Fibroblast of pulmonary artery (primary cell): Measurements from ENCODE around the gene EIF3D.

Source experiments
- DNase-seq: peaks from one replicate; pipeline ENCODE4 v3.0.0-alpha.2; 2010; ENCODE audit warnings: low read depth
- H3K4me3 ChIP-seq: replicated peaks from 2 replicates; pipeline ENCODE4 v1.5.1; 2011; ENCODE audit warnings: low read depth, mild to moderate bottlenecking, control low read depth, low read length, moderate library complexity
- TF ChIP-seq, protein P1 (sequence below): IDR thresholded peaks from 2 replicates; pipeline ENCODE4 v1.5.1; 2011; ENCODE audit warnings: mild to moderate bottlenecking, control low read depth, low read length, inconsistent platforms; ENCODE audit errors: missing control alignments

EIF3D gene

DNA sequence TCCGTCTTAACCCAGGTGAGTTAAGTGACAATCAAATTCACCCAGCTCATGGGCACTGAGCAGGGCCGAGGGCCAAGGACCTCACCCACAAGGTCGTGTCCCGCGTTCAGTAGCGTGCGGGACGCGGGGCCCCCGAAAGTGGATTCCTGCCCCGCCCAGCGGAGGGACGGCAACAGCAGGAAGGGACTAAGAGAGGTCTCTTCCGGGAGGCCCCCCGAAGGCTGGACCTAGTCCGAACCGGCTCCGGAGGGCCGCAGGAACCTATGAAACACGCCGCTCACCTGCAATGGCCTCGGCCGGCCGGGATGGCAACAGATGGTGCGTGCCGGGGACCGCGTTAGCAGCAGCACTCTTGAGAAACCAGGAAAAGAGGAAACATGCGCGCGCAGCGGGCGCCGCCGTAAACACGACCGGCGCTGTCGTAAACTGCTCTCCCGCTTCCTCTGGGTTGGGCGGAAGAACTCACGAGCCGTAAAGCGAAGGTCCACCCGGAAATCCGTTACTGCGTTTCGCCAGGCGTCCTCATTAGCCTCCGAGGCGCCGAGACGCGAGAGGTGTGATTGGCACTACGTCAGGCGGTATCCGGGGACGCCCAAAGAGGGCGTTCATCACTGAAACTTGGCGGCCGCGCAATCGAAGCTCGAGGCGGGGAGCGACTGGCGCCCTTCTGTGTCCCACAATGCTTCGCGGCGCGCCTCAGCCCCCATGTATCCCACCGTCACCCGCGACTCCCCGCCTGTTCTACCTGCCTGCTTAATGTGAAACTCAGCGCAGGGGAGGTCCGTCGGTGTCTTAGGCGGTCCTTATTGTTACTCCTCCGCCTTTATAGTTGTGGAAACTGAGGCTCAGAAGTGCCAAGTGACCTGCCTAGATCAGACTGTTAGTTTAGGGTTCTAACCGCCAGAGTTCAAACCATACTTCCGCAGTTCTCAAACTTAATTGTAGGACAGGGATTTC, at the start of gene EIF3D:
EIF3D (minus strand) TSS at position 372 of the 957 bp plus-strand sequence. CDS start 3,045 bp downstream, outside the sequence.
- DNase-seq = peak; percentile 100
- TF ChIP-seq, protein P1, sequence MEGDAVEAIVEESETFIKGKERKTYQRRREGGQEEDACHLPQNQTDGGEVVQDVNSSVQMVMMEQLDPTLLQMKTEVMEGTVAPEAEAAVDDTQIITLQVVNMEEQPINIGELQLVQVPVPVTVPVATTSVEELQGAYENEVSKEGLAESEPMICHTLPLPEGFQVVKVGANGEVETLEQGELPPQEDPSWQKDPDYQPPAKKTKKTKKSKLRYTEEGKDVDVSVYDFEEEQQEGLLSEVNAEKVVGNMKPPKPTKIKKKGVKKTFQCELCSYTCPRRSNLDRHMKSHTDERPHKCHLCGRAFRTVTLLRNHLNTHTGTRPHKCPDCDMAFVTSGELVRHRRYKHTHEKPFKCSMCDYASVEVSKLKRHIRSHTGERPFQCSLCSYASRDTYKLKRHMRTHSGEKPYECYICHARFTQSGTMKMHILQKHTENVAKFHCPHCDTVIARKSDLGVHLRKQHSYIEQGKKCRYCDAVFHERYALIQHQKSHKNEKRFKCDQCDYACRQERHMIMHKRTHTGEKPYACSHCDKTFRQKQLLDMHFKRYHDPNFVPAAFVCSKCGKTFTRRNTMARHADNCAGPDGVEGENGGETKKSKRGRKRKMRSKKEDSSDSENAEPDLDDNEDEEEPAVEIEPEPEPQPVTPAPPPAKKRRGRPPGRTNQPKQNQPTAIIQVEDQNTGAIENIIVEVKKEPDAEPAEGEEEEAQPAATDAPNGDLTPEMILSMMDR = no peak
- peak within 1 kb of the TSS; percentile 73 for H3K4me3 ChIP-seq

- no peak for DNase-seq
These were observed 49.7 kb upstream of the EIF3D start for GRCh38 chr22:36578619-36579018.

GRCh38 chr22:36577019-36577418, 48.1 kb upstream of the EIF3D start:
- DNase-seq = peak; percentile 12

More at GRCh38 chr22:36578619-36579018, 49.7 kb upstream of the EIF3D start:
- TF ChIP-seq, protein P1 = no peak
- no peak overlapping the region for H3K4me3 ChIP-seq

GRCh38 chr22:36574728-36575127, 45.8 kb upstream of the EIF3D start:
- no peak overlapping the region for H3K4me3 ChIP-seq
- TF ChIP-seq, protein P1 = no peak

More at GRCh38 chr22:36577019-36577418, 48.1 kb upstream of the EIF3D start:
- no peak overlapping the region for H3K4me3 ChIP-seq
- TF ChIP-seq, protein P1 = no peak

DNA sequence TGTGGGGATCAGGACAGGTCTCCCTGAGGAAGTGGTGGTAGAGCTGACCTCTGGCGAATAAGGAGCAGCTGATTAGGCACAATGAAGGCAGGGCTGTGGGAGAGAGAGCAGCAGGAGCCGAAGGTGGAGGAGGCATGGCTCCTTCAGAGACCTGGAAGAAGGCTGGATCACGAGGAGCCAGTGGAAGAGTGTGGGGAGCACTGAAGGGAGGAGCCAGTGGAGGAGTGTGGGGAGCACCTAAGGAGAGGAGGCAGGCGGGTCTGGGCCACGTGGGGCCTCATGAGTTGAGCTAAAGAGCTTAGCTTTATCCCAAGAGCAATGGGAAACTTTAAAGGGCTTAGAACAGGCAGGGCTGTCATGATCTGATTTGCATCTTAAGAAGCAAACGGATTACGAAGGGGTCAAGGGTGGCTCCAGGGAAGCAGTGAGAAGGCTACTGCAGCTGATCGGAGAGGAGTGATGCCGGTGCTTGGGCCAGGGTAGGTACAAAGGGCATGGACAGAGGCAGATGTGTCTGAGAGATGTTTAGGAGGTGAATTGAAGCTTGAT, 44.9 kb upstream of the EIF3D start:
- TF ChIP-seq, protein P1 = no peak
- no peak overlapping the region for H3K4me3 ChIP-seq
- no peak for DNase-seq

More at GRCh38 chr22:36574728-36575127, 45.8 kb upstream of the EIF3D start:
- DNase-seq = no peak

DNA sequence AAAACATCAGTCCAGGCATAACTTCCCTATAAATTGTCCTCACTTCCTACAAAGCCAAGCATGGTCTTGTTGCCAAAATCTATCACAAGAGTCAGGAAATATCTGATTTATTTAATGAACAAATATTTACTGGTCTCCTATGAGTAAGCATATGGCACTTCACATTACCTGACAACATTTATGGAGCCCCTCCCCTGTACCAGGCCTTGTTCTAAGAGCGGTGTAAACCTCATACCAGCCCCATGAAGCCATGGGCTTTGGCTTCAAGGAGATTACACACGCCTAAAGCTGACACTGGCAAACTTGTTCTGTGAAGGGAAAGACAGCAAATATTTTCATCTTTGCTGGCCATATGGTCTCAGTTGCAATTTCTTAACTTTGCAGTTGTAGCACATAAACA, 43.0 kb upstream of the EIF3D start:
- no peak overlapping the region for H3K4me3 ChIP-seq
- TF ChIP-seq, protein P1 = no peak
- no peak for DNase-seq
